ENCODE data around the gene AGAP1.

Gene AGAP1

DNA sequence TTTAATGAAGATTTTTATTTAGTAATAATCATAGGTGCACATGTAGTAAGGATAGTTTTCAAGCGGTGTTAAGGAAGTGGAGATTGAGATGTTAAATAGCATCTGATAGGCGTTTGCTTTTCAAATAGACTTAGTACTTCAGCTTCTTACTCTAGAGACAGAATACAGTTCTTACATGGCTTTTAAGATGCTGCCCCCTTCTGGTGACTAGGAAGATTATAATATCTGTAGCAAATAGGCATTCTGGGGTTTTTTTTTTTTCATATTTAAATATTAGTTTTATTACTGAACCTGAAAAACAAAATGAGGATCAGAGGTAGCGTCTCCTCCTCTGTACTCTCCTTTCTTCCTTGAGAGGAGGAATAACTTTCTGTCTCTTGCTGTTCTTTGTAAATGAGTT lies 100.2 kb downstream of the AGAP1 start:
- Histone ChIP-seq H3K27me3 (ENCODE audit: control insufficient read depth, insufficient read depth, low read length, poor library complexity, severe bottlenecking) (no peaks in the 10 kb centered on the region), H3K36me3 (ENCODE audit: control insufficient read depth, insufficient read depth, low read length) (no peaks in the 10 kb centered on the region), H3K4me3 (ENCODE audit: insufficient read depth, low read depth, low read length) (no peak overlapping the region), H3K4me1 (ENCODE audit: control insufficient read depth, insufficient read depth, low read length) (peaks cover 5% of the 10 kb centered on the region), H3K27ac (ENCODE audit: insufficient read depth, low read depth, low read length, poor library complexity, severe bottlenecking) (no peak overlapping the region), H3K9me3 (ENCODE audit: control insufficient read depth, low read length) (no peaks in the 10 kb centered on the region)
- 37 to 50% methylated on average over 1 to 3 of the region's 3 CpGs for WGBS, 2 experiments

DNA sequence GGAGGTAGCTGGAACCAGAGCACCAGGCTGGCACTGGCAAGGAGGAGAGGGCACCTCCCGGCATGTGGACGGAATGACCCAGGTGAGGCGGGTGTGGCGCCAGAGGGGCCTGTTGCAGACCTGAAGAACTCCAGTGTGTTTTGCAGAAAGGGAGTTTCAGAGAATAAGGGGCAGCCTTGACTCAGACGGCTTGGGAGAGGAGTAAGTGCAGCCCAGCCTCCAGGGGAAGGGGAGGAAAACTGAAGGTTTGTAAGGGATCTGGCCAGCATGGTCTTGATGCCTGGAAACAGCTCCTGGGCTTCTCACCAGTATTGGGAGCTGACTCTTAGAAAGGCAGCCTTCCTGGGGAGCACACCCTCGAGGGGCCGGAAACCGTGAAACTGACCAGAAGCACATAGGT lies 101.1 kb downstream of the AGAP1 start:
- 90 to 91% methylated on average over 8 of the region's 8 CpGs for WGBS, 2 experiments
- no peaks in the 10 kb centered on the region for H3K36me3 ChIP-seq (ENCODE audit: control insufficient read depth, insufficient read depth, low read length)
- H3K27ac ChIP-seq (ENCODE audit: insufficient read depth, low read depth, low read length, poor library complexity, severe bottlenecking): no peak overlapping the region
- H3K9me3 ChIP-seq (ENCODE audit: control insufficient read depth, low read length): no peaks in the 10 kb centered on the region
- H3K4me1 ChIP-seq (ENCODE audit: control insufficient read depth, insufficient read depth, low read length): peaks cover 5% of the 10 kb centered on the region
- H3K27me3 ChIP-seq (ENCODE audit: control insufficient read depth, insufficient read depth, low read length, poor library complexity, severe bottlenecking): no peaks in the 10 kb centered on the region
- no peak overlapping the region for H3K4me3 ChIP-seq (ENCODE audit: insufficient read depth, low read depth, low read length)

DNA sequence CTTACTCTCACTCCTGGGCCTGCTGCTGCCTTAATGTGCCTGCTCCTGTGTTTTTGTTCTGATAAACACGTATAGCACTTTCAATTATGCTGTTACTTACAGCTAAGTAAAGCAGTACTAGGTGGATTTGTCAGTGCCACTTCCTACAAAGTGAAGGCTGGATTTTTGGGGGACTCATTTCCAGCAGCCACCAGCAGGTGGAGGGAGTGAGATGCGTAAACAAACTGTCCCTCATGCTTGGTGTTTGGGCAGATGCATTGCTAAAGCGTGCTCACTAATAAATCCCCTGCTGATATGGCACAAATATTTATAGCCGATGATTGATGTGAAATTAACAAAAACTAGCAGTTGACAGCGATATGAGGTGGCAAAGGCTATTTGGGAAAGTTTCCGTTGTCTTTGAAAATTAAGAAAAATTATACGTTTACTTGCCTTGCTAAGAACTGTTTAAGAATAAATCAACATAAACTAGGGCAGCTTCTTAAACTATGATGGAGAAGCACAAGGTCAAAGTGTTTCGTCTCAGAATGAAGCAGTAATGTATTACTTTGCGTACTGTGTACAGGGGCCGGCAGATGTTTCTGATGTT lies 101.7 kb downstream of the AGAP1 start:
- no peaks in the 10 kb centered on the region for H3K9me3 ChIP-seq (ENCODE audit: control insufficient read depth, low read length)
- H3K27me3 ChIP-seq (ENCODE audit: control insufficient read depth, insufficient read depth, low read length, poor library complexity, severe bottlenecking): no peaks in the 10 kb centered on the region
- 52 to 58% methylated on average over 10 of the region's 10 CpGs for WGBS, 2 experiments
- H3K36me3 ChIP-seq (ENCODE audit: control insufficient read depth, insufficient read depth, low read length): no peaks in the 10 kb centered on the region
- H3K27ac ChIP-seq (ENCODE audit: insufficient read depth, low read depth, low read length, poor library complexity, severe bottlenecking): no peak overlapping the region
- no peak overlapping the region for H3K4me3 ChIP-seq (ENCODE audit: insufficient read depth, low read depth, low read length)
- H3K4me1 ChIP-seq (ENCODE audit: control insufficient read depth, insufficient read depth, low read length): peaks cover 5% of the 10 kb centered on the region

DNA sequence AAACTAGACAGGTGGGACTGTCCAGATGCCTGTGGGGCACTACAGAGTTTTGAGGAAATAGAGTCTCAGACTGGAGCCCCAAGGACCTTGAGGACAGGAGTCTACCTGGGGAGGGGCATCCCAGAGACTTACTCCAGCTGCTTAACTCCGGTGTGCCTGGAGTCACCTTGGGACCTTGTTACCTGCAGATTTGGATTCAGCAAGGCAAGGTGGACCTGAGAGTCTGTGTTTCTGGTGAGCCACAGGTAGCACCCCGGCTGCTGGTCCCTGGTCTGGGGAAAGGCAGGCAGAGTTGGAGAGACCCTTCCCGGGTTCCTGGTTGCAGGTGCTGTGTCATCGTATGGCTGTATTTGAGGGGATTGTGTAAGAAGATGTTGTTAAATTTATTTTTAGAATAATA lies 102.4 kb downstream of the AGAP1 start:
- Histone ChIP-seq H3K4me3 (ENCODE audit: insufficient read depth, low read depth, low read length) (no peak overlapping the region), H3K4me1 (ENCODE audit: control insufficient read depth, insufficient read depth, low read length) (peaks cover 3% of the 10 kb centered on the region), H3K36me3 (ENCODE audit: control insufficient read depth, insufficient read depth, low read length) (no peaks in the 10 kb centered on the region), H3K9me3 (ENCODE audit: control insufficient read depth, low read length) (no peaks in the 10 kb centered on the region), H3K27me3 (ENCODE audit: control insufficient read depth, insufficient read depth, low read length, poor library complexity, severe bottlenecking) (no peaks in the 10 kb centered on the region), H3K27ac (ENCODE audit: insufficient read depth, low read depth, low read length, poor library complexity, severe bottlenecking) (no peak overlapping the region)
- WGBS, 2 experiments: 93 to 98% methylated on average over 4 of the region's 4 CpGs

DNA sequence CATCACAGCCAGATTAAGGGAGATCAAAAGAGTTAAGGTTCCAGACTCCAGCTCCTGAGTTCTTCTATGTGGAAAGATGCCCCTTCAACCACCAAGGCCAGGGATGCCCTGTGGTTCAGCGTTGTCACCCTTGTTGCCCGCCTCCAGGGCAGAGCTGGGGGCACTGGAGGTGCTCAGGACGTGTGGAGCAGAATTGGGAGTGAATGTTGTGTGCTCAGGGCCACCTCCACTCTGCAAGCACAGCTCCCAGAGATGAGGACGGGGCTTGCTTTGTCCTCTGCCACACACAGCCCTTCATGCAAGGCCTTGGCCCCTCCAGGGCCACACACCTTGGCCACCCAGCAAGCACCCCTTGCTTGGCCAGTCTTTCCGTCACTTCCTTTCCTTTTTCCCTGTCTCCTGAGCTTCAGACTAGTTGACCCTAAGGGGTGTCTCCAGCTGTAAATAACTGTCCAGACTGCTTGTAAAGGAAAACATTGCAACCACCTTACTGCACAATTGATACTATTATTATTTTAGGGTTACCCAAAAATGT lies 103.3 kb downstream of the AGAP1 start:
- Histone ChIP-seq H3K4me3 (ENCODE audit: insufficient read depth, low read depth, low read length) (no peak overlapping the region), H3K27ac (ENCODE audit: insufficient read depth, low read depth, low read length, poor library complexity, severe bottlenecking) (no peak overlapping the region), H3K27me3 (ENCODE audit: control insufficient read depth, insufficient read depth, low read length, poor library complexity, severe bottlenecking) (no peaks in the 10 kb centered on the region), H3K9me3 (ENCODE audit: control insufficient read depth, low read length) (no peaks in the 10 kb centered on the region), H3K4me1 (ENCODE audit: control insufficient read depth, insufficient read depth, low read length) (no peaks in the 10 kb centered on the region), H3K36me3 (ENCODE audit: control insufficient read depth, insufficient read depth, low read length) (no peaks in the 10 kb centered on the region)
- 89 to 93% methylated on average over 5 of the region's 5 CpGs for WGBS, 2 experiments

DNA sequence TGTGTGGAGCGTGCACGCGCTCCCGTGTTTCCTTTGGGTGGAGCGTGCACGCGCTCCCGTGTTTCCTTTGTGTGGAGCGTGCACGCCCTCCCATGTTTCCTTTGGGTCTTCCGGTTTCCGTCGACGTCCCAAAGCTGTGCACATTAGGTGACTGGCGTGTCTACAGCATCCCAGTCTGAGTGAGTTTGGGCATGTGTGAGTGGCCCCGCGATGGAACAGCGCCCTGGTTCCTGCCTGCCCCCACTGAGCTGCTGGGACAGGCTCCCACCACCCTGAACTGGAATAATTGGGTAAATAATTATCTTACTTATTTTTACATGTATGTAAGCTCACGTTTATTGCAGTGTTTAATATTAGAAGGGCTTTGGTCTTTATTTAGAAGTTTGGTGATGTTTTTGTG lies 104.2 kb downstream of the AGAP1 start:
- 95% methylated on average over 18 to 19 of the region's 19 CpGs for WGBS, 2 experiments
- no peaks in the 10 kb centered on the region for H3K4me1 ChIP-seq (ENCODE audit: control insufficient read depth, insufficient read depth, low read length)
- no peak overlapping the region for H3K27ac ChIP-seq (ENCODE audit: insufficient read depth, low read depth, low read length, poor library complexity, severe bottlenecking)
- no peaks in the 10 kb centered on the region for H3K9me3 ChIP-seq (ENCODE audit: control insufficient read depth, low read length)
- no peaks in the 10 kb centered on the region for H3K27me3 ChIP-seq (ENCODE audit: control insufficient read depth, insufficient read depth, low read length, poor library complexity, severe bottlenecking)
- H3K4me3 ChIP-seq (ENCODE audit: insufficient read depth, low read depth, low read length): no peak overlapping the region
- no peaks in the 10 kb centered on the region for H3K36me3 ChIP-seq (ENCODE audit: control insufficient read depth, insufficient read depth, low read length)

DNA sequence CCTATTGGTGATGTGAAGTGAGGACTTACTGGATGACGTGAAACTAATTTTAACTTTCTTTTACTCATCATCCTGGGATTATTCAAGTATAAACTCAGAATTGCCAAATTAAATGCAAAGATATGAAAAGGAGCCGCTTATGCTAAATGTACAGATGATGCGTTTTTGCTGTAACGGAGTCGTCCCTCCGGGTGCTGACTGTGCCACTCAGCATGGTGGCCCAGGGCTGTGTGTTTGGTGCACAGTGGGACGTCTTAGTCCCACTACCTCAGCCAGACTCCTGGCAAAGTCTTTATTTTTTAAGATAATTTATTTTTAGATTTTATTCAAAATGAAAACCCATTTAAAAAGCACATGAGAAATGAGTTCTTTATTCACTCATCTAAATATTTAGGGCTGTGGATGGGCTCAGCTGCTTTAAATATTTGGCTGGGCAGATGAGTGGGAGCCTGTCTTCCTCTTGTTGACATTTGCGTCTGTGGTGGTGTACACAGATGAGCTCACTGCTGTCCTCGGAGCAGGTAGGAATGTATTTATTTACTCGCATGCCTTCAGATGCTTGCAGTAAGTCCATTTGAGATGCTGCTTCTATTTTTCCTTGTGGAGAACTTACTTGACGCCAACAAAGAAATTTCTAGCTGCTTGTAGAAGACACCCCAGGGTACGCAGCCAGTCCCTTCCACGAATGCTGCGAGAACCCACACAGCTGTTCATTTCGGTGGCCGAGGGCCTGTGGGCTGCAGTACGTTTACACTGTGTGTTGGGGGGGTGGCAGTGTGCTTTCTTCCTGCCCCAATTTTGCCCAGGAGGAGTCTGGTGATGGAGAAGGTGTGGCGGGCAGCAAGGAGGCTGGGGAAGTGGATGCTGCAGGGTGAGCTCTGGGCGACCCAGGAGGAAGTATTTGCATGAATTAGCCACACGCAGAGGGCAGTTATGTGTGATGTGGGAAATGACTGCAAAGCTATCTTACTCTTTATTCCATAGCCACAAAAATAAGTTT lies 105.0 kb downstream of the AGAP1 start:
- H3K4me1 ChIP-seq (ENCODE audit: control insufficient read depth, insufficient read depth, low read length): no peaks in the 10 kb centered on the region
- H3K27ac ChIP-seq (ENCODE audit: insufficient read depth, low read depth, low read length, poor library complexity, severe bottlenecking): no peak overlapping the region
- no peak overlapping the region for H3K4me3 ChIP-seq (ENCODE audit: insufficient read depth, low read depth, low read length)
- H3K36me3 ChIP-seq (ENCODE audit: control insufficient read depth, insufficient read depth, low read length): no peaks in the 10 kb centered on the region
- H3K27me3 ChIP-seq (ENCODE audit: control insufficient read depth, insufficient read depth, low read length, poor library complexity, severe bottlenecking): no peaks in the 10 kb centered on the region
- H3K9me3 ChIP-seq (ENCODE audit: control insufficient read depth, low read length): no peaks in the 10 kb centered on the region
- WGBS, 2 experiments: 92 to 93% methylated on average over 17 to 19 of the region's 20 CpGs

DNA sequence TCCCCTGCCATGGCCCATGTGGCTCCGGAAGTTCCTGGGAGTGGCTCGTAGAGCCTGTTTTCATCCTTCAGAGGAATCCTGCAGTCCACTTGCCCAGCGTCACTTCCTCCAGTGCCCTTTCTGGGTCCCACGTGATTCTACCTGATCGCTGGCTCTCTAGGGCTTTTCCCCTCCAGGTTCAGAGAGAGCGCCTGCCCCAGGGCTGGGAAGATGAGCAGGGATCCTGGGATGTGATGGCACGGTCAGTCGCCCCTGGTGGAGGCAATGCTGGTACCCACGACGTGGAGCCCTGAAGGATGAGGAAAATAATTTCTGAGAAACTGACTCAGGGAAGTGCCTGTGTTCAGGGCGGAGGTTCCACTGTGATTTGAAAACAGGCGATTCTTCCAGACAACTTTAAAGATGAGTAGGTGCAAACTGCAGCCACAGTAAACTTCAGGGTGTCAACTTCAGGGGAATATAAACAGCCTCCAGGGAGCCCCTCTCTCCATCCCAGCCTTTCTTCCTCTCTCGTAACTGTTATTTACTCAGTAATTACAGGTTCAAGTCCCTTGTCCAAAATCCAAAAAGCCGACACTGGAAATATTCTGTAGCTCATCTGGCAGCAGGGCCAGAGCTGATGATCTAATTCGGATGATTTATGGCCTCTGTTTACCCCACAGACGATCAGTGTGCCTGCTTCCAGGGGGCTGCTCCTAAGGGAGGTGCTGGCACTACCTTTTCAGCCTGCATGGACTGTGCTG lies 105.9 kb downstream of the AGAP1 start:
- no peak overlapping the region for H3K27ac ChIP-seq (ENCODE audit: insufficient read depth, low read depth, low read length, poor library complexity, severe bottlenecking)
- no peak overlapping the region for H3K4me3 ChIP-seq (ENCODE audit: insufficient read depth, low read depth, low read length)
- no peaks in the 10 kb centered on the region for H3K4me1 ChIP-seq (ENCODE audit: control insufficient read depth, insufficient read depth, low read length)
- 93% methylated on average over 16 of the region's 16 CpGs for WGBS, 2 experiments
- no peaks in the 10 kb centered on the region for H3K27me3 ChIP-seq (ENCODE audit: control insufficient read depth, insufficient read depth, low read length, poor library complexity, severe bottlenecking)
- no peaks in the 10 kb centered on the region for H3K36me3 ChIP-seq (ENCODE audit: control insufficient read depth, insufficient read depth, low read length)
- no peaks in the 10 kb centered on the region for H3K9me3 ChIP-seq (ENCODE audit: control insufficient read depth, low read length)

DNA sequence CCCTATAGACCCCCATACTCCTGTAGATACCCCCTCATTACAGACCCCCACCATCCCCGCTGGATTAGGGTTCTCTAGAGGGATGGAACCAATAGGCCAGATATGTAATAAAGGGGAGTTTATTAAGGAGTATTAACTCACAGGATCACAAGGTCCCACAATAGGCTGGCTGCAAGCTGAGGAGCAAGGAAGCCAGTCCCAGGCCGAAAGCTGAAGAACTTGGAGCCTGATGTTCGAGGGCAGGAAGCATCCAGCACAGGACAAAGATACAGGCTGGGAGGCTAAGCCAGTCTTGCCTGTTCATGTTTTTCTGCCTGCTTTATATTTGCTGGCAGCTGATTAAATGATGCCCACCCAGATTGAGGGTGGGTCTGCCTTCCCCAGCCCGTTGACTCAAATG lies 106.6 kb downstream of the AGAP1 start:
- Histone ChIP-seq H3K4me3 (ENCODE audit: insufficient read depth, low read depth, low read length) (no peak overlapping the region), H3K9me3 (ENCODE audit: control insufficient read depth, low read length) (no peaks in the 10 kb centered on the region), H3K27ac (ENCODE audit: insufficient read depth, low read depth, low read length, poor library complexity, severe bottlenecking) (no peak overlapping the region), H3K4me1 (ENCODE audit: control insufficient read depth, insufficient read depth, low read length) (no peaks in the 10 kb centered on the region), H3K36me3 (ENCODE audit: control insufficient read depth, insufficient read depth, low read length) (no peaks in the 10 kb centered on the region), H3K27me3 (ENCODE audit: control insufficient read depth, insufficient read depth, low read length, poor library complexity, severe bottlenecking) (no peaks in the 10 kb centered on the region)
- WGBS, 2 experiments: 87 to 95% methylated on average over 3 to 4 of the region's 4 CpGs

DNA sequence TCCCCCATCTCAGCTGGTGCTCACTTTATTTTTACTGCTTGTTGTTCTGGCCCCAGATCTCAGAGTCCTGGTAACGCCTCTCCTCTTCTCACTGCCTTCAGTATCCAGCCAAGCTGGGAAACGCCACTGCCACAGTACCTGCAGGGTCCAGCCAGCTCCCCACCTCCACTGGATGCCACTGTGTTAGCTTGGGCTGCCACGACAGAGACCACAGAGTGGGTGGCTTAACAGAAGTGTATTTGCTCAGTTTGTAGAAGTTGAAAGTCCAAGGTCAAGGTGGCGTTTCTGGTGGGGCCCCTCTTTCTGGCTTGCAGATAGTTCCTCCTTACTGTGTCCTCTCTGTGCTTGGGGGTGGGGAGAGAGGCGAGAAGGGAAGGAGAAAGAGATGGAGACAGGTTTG lies 107.1 kb downstream of the AGAP1 start:
- WGBS, 2 experiments: 90% methylated on average over 5 of the region's 5 CpGs
- H3K4me3 ChIP-seq (ENCODE audit: insufficient read depth, low read depth, low read length): no peak overlapping the region
- no peak overlapping the region for H3K27ac ChIP-seq (ENCODE audit: insufficient read depth, low read depth, low read length, poor library complexity, severe bottlenecking)
- H3K4me1 ChIP-seq (ENCODE audit: control insufficient read depth, insufficient read depth, low read length): peaks cover 5% of the 10 kb centered on the region
- H3K27me3 ChIP-seq (ENCODE audit: control insufficient read depth, insufficient read depth, low read length, poor library complexity, severe bottlenecking): no peaks in the 10 kb centered on the region
- H3K9me3 ChIP-seq (ENCODE audit: control insufficient read depth, low read length): no peaks in the 10 kb centered on the region
- no peaks in the 10 kb centered on the region for H3K36me3 ChIP-seq (ENCODE audit: control insufficient read depth, insufficient read depth, low read length)
